GM12878 (cell line): Measurements from ENCODE around the gene AP3S2. TPM values are rescaled to one million over a fixed set of nuclear protein-coding genes. Genes with fewer than 3 reads are reported as not detected.

Source experiments
- ATAC-seq: fragments of 200-7000 bp; cut with Tn5 transposase; 3 replicates; pipeline ENCODE4 v1.9.1; 2020; ENCODE audit warnings: mild to moderate bottlenecking, moderate library complexity
- BruUV-seq: library from RNA; stranded (reverse); fragments of 400-500 nt; replicated peaks from 2 replicates; lab custom pipeline; 2021; lab: Mats Ljungman, UMichigan
- CTCF ChIA-PET: fragments of 300-600 bp; sonication (Branson Sonifier 250); formaldehyde crosslinking; extraction: SDS; loops from one replicate; lab custom pipeline; 2021; ENCODE audit warnings: inconsistent platforms; lab: Yijun Ruan, JAX
- POLR2A ChIA-PET: fragments of 350-600 bp; formaldehyde crosslinking; extraction: SDS; loops from one replicate; lab custom pipeline; 2021; ENCODE audit warnings: inconsistent platforms; lab: Charles Lee
- RAD21 ChIA-PET: fragments of 300-600 bp; sonication (Branson Sonifier 250); formaldehyde crosslinking; loops from one replicate; lab custom pipeline; 2023; ENCODE audit warnings: antibody characterized with exemption; ENCODE audit not compliant: unreplicated experiment; lab: Charles Lee
- SMC1A ChIA-PET: fragments of 300-600 bp; sonication (Branson Sonifier 250); formaldehyde crosslinking; loops from one replicate; lab custom pipeline; 2023; ENCODE audit not compliant: unreplicated experiment, uncharacterized antibody; lab: Charles Lee
- DNase-seq: peaks from one replicate; pipeline ENCODE4 v3.0.0-alpha.2; 2011; ENCODE audit warnings: low read depth, low spot score
- FAIRE-seq: peaks from 3 replicates; lab custom pipeline; 2011; peaks lifted over from hg19 to GRCh38; lab: Jason Lieb, UNC
- H2AFZ ChIP-seq: 2 replicates; pipeline ENCODE4 v1.6.0; 2011; ENCODE audit warnings: low read depth, low read length, control low read depth; ENCODE audit not compliant: control insufficient read depth
- H3K27ac ChIP-seq: 2 replicates; pipeline ENCODE4 v1.5.1; 2011; ENCODE audit warnings: control low read depth; ENCODE audit not compliant: control insufficient read depth, insufficient read depth
- H3K27me3 ChIP-seq, 2 experiments: replicated peaks in 1 of 2; 2 replicates each; pipeline versions ENCODE4 v1.6.0 to v1.6.1; 2011; ENCODE audit warnings: low read length in 1 of 2; ENCODE audit not compliant: control insufficient read depth in 2 of 2, insufficient read depth in 2 of 2
- H3K36me3 ChIP-seq, 2 experiments: 2 replicates each; pipeline ENCODE4 v1.5.1; 2011; ENCODE audit warnings: low read length in 1 of 2; ENCODE audit not compliant: control insufficient read depth in 2 of 2, insufficient read depth in 2 of 2
- H3K4me1 ChIP-seq: 2 replicates; pipeline ENCODE4 v1.6.1; 2011; ENCODE audit warnings: mild to moderate bottlenecking, low read length, moderate library complexity, mixed read lengths; ENCODE audit not compliant: control insufficient read depth, insufficient read depth
- H3K4me2 ChIP-seq: 2 replicates; pipeline ENCODE4 v1.6.0; 2011; ENCODE audit warnings: control low read depth; ENCODE audit not compliant: control insufficient read depth, insufficient read depth
- H3K4me3 ChIP-seq: fragments of 200-600 bp; sonication (generic); 2 replicates; pipeline ENCODE4 v1.5.1; 2016
- H3K79me2 ChIP-seq: 2 replicates; pipeline ENCODE4 v1.6.0; 2011; ENCODE audit warnings: low read length; ENCODE audit not compliant: control insufficient read depth, insufficient read depth
- H3K9ac ChIP-seq: 2 replicates; pipeline ENCODE4 v1.8.0; 2011; ENCODE audit warnings: low read length, control low read depth, mixed read lengths; ENCODE audit not compliant: control insufficient read depth, insufficient read depth
- H3K9me3 ChIP-seq: replicated peaks from 3 replicates; pipeline ENCODE4 v1.5.1; 2011; ENCODE audit warnings: mild to moderate bottlenecking, low read length; ENCODE audit not compliant: control insufficient read depth, insufficient read depth
- H4K20me1 ChIP-seq: 2 replicates; pipeline ENCODE4 v1.6.0; 2011; ENCODE audit not compliant: control insufficient read depth, insufficient read depth
- CBX3 ChIP-seq: fragments of 200-600 bp; sonication (generic); IDR thresholded peaks from 2 replicates; pipeline ENCODE4 v1.6.1; 2016; ENCODE audit warnings: low read depth, borderline replicate concordance
- E2F4 ChIP-seq: IDR thresholded peaks from 2 replicates; pipeline ENCODE4 v1.6.1; 2012; ENCODE audit warnings: low read depth, low read length, improper control_type of control experiment
- NR2F1 ChIP-seq: fragments of 450-650 bp; conservative IDR thresholded peaks from 2 replicates; pipeline ENCODE4 v1.6.1; 2017; ENCODE audit warnings: mild to moderate bottlenecking
- POLR2AphosphoS2 ChIP-seq: IDR thresholded peaks from 2 replicates; pipeline ENCODE4 v1.6.1; 2011; ENCODE audit warnings: low read depth, mild to moderate bottlenecking, low read length, improper control_type of control experiment, moderate library complexity
- SIX5 ChIP-seq: IDR thresholded peaks from 2 replicates; pipeline ENCODE4 v1.6.1; 2011; ENCODE audit warnings: mild to moderate bottlenecking, low read depth, low read length, moderate library complexity; ENCODE audit not compliant: severe bottlenecking
- SPI1 ChIP-seq: IDR thresholded peaks from 2 replicates; pipeline ENCODE4 v1.6.1; 2011; ENCODE audit warnings: low read depth, mild to moderate bottlenecking, low read length, moderate library complexity, borderline replicate concordance; ENCODE audit not compliant: insufficient read depth
- ZNF384 ChIP-seq: IDR thresholded peaks from 2 replicates; pipeline ENCODE4 v1.6.1; 2012; ENCODE audit warnings: low read depth, mild to moderate bottlenecking, low read length, improper control_type of control experiment, borderline replicate concordance
- WGBS: methylation state at CpG from one replicate; pipeline ENCODE4 v1.1.6; 2016; ENCODE audit warnings: low lambda C conversion rate; ENCODE audit not compliant: insufficient replicate concordance, insufficient coverage; ENCODE audit errors: missing lambda C conversion rate; 5-methylcytosine and 5-hydroxymethylcytosine counted together
- in situ Hi-C: fragments of 300-500 bp; cut with MboI; formaldehyde crosslinking; loops from 9 replicates; pipeline ENCODE4 v1.14.3; 2018; ENCODE audit warnings: mixed read lengths
- intact Hi-C: fragments of 100-400 bp; cut with micrococcal nuclease; formaldehyde crosslinking; loops from one replicate; pipeline ENCODE4 v1.14.2; 2022; ENCODE audit not compliant: unreplicated experiment
- polyA plus RNA-seq, 11 experiments: library from polyadenylated mRNA; depleted of rRNA in 4 of 11; unstranded in 6 of 11; stranded (reverse) in 5 of 11; fragments of >200 nt; fragmentation: Nextera tagmentation in 4 of 11; fragmentation: Illumina TruSeq in 1 of 11; extraction: Ambion mirVana in 4 of 11; extraction: Trizol in 1 of 11; gene quantifications; 1 replicate in 1 of 11; 2 replicates in 10 of 11; pipeline versions ENCODE4 v1.2.1 to v1.2.3, GENCODE V29; 2011 to 2016; ENCODE audit warnings: inconsistent platforms in 2 of 11, missing spikeins in 2 of 11, low read depth in 1 of 11
- total RNA-seq, 4 experiments: library from RNA; depleted of rRNA in 3 of 4; stranded (reverse); fragments of >200 nt in 3 of 4; fragmentation: Illumina TruSeq in 1 of 4; extraction: Trizol in 1 of 4; gene quantifications; 2 replicates each; pipeline versions ENCODE4 v1.2.1 to v1.2.3, GENCODE V29; 2013 to 2021

The AP3S2 gene
- total and polyA plus RNA-seq, 10 of the 15 experiments (the other 5 are each of a cell fraction or from before 2014, with no cell fraction given), result 10.0 to 43.6 (median 26.0) TPM

- H3K9ac ChIP-seq, result no peak overlapping the region
- no peaks in the 10 kb centered on the region for H3K27me3 ChIP-seq
- WGBS, result 62% methylated on average over 10 of the region's 10 CpGs
- no peak overlapping the region for H2AFZ ChIP-seq
- H3K4me2 ChIP-seq, result no peak overlapping the region
- no peaks in the 10 kb centered on the region for H3K9me3 ChIP-seq
- ChIA-PET POLR2A (interaction anchor here (0.6 kb wide), 1 partner anchor 105 kb away, joined by 5 read pairs; no protein-coding TSS in a partner anchor), CTCF (no interaction called here), RAD21 (no interaction called here), SMC1A (no interaction called here)
- BruUV-seq, result no TSS peak
- no peaks in the 10 kb centered on the region for H3K79me2 ChIP-seq
- H3K4me1 ChIP-seq, result peaks cover 6% of the 10 kb centered on the region
- no peaks in the 10 kb centered on the region for H3K36me3 ChIP-seq
- FAIRE-seq (no peak), DNase-seq (no peak), ATAC-seq (0 out of 3 replicates have a peak, but pooled peaks have one; percentile 28)
- in situ Hi-C loops, result no loop called here
- no peak for TF ChIP-seq POLR2AphosphoS2
- TF ChIP-seq SPI1, result peak; percentile 74; the same call in 1 of the 2 replicates
- H3K4me3 ChIP-seq, result no peak overlapping the region
- intact Hi-C loops, result loop anchor here (10.0 kb wide), 1 partner anchor 71 kb away; the partner anchor contains the start of gene MESP1
- H4K20me1 ChIP-seq, result no peaks in the 10 kb centered on the region
- H3K27ac ChIP-seq, result no peak overlapping the region
These were observed 68.4 kb downstream of the AP3S2 start for GRCh38 chr15:89825271-89825940.

- H3K9ac ChIP-seq, result no peak overlapping the region
- no peak overlapping the region for H2AFZ ChIP-seq
- no peaks in the 10 kb centered on the region for H3K27me3 ChIP-seq
- ChIA-PET RAD21 (no interaction called here), POLR2A (no interaction called here), CTCF (no interaction called here), SMC1A (no interaction called here)
- H4K20me1 ChIP-seq, result no peaks in the 10 kb centered on the region
- H3K4me1 ChIP-seq, result peaks cover 6% of the 10 kb centered on the region
- ATAC-seq (no peak), FAIRE-seq (no peak), DNase-seq (no peak)
- WGBS, result 30% methylated on average over 7 of the region's 7 CpGs
- no peaks in the 10 kb centered on the region for H3K9me3 ChIP-seq
- in situ Hi-C loops, result no loop called here
- no peaks in the 10 kb centered on the region for H3K79me2 ChIP-seq
- H3K36me3 ChIP-seq, result no peaks in the 10 kb centered on the region
- intact Hi-C loops, result loop anchor here (10.0 kb wide), 1 partner anchor 70 kb away; the partner anchor contains the start of gene MESP1
- no peak overlapping the region for H3K4me2 ChIP-seq
- TF ChIP-seq CBX3 (no peak), NR2F1 (no peak), ZNF384 (no peak), E2F4 (no peak), SIX5 (no peak)
- H3K4me3 ChIP-seq, result no peak overlapping the region
- BruUV-seq, result no TSS peak
- H3K27ac ChIP-seq, result no peak overlapping the region
These were observed 69.3 kb downstream of the AP3S2 start for GRCh38 chr15:89824607-89824867.
